Measurements from ENCODE around the gene SERPING1.

SERPING1 gene

GRCh38 chr11:57597916-57598830 lies 688 bp downstream of the SERPING1 start:
- DNase-seq, result no peak

- DNase-seq, result no peak
These were observed 1.3 kb downstream of the SERPING1 start for GRCh38 chr11:57598831-57599155.

- no peak for DNase-seq
These were observed 1.9 kb downstream of the SERPING1 start for GRCh38 chr11:57599381-57599780.

GRCh38 chr11:57601297-57601696 lies 3.8 kb downstream of the SERPING1 start:
- DNase-seq, result no peak

- no peak for DNase-seq
These were observed 7.0 kb downstream of the SERPING1 start for GRCh38 chr11:57604296-57605027.

GRCh38 chr11:57605028-57605420 lies 7.5 kb downstream of the SERPING1 start:
- no peak for DNase-seq

GRCh38 chr11:57610170-57610569 lies 12.7 kb downstream of the SERPING1 start:
- DNase-seq, result no peak

- no peak for DNase-seq
These were observed 16.8 kb downstream of the SERPING1 start for GRCh38 chr11:57614234-57614772.

- DNase-seq, result no peak
These were observed 17.8 kb downstream of the SERPING1 start for GRCh38 chr11:57615308-57615707.

GRCh38 chr11:57616595-57616994 lies 19.1 kb downstream of the SERPING1 start:
- DNase-seq, result no peak

- no peak for DNase-seq
These were observed 21.0 kb downstream of the SERPING1 start for GRCh38 chr11:57618438-57618837.

- DNase-seq, result no peak
These were observed 21.8 kb downstream of the SERPING1 start for GRCh38 chr11:57619331-57619730.

- no peak for DNase-seq
These were observed 23.0 kb downstream of the SERPING1 start for GRCh38 chr11:57620467-57620866.

- DNase-seq, result no peak
These were observed 24.8 kb downstream of the SERPING1 start for GRCh38 chr11:57622263-57622662.

GRCh38 chr11:57624864-57625263 lies 27.4 kb downstream of the SERPING1 start:
- no peak for DNase-seq

- DNase-seq, result no peak
These were observed 29.4 kb downstream of the SERPING1 start for GRCh38 chr11:57626895-57627294.

- no peak for DNase-seq
These were observed 32.7 kb downstream of the SERPING1 start for GRCh38 chr11:57630171-57630570.

GRCh38 chr11:57632116-57632515 lies 34.6 kb downstream of the SERPING1 start:
- no peak for DNase-seq

- no peak for DNase-seq
These were observed 36.0 kb downstream of the SERPING1 start for GRCh38 chr11:57633394-57634070.

GRCh38 chr11:57634311-57634710 lies 36.8 kb downstream of the SERPING1 start:
- DNase-seq, result no peak

- no peak for DNase-seq
These were observed 37.8 kb downstream of the SERPING1 start for GRCh38 chr11:57635246-57635645.

GRCh38 chr11:57637626-57638004 lies 40.1 kb downstream of the SERPING1 start:
- DNase-seq, result no peak

GRCh38 chr11:57638005-57638781 lies 40.7 kb downstream of the SERPING1 start:
- peak; percentile 44 for DNase-seq
